Stimulated activated CD8-positive, alpha-beta memory T cell treated with anti-CD3 and anti-CD28 coated beads, Interleukin-4, amount 100 ng/mL, for 24 hours (primary cell): ENCODE results near the gene ITPKC.
"Not testable (repeated sequence)": the region's sequence is repeated elsewhere in the genome, so short reads cannot be mapped to it uniquely, and the experiment has no call there.

Experiments
- DNase-seq: peaks from one replicate; pipeline ENCODE4 v3.0.0-alpha.2; 2020; ENCODE audit warnings: low read depth

ITPKC gene

GRCh38 chr19:40716031-40716481 lies 856 bp upstream of the ITPKC start:
- peak; percentile 61 for DNase-seq

- DNase-seq = no peak
These were observed 490 bp downstream of the ITPKC start for GRCh38 chr19:40717325-40717879.

DNA sequence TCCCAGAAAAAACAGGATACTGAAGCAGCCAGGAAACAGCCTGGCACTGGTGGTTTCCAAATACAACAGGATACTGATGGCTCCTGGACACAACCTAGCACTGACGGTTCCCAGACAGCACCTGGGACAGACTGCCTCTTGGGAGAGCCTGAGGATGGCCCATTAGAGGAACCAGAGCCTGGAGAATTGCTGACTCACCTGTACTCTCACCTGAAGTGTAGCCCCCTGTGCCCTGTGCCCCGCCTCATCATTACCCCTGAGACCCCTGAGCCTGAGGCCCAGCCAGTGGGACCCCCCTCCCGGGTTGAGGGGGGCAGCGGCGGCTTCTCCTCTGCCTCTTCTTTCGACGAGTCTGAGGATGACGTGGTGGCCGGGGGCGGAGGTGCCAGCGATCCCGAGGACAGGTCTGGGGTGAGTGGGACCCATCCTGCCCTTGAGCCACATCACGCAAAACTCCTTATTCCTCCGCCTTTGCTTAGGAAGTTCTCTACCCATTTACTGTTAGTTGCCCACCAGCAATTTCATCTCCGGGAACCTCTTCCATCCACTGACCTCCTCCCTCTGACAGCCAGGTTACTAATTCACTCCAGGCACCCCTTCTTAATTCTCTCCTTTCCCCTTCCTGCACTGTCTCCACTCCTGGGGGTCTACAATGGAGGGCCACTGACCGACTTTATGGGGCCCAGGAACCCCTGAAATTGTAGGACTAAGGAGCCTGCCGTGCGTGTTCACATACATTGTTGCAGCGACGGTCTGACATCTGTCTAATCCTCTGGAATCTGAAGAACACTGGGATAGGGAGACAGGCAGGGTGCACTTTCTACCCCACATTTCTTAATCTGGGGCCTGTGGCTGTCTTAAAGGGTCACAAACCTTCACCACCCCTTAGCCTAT lies 1.2 kb downstream of the ITPKC start:
- no peak for DNase-seq

GRCh38 chr19:40718774-40719391 lies 2.0 kb downstream of the ITPKC start:
- DNase-seq = no peak

DNA sequence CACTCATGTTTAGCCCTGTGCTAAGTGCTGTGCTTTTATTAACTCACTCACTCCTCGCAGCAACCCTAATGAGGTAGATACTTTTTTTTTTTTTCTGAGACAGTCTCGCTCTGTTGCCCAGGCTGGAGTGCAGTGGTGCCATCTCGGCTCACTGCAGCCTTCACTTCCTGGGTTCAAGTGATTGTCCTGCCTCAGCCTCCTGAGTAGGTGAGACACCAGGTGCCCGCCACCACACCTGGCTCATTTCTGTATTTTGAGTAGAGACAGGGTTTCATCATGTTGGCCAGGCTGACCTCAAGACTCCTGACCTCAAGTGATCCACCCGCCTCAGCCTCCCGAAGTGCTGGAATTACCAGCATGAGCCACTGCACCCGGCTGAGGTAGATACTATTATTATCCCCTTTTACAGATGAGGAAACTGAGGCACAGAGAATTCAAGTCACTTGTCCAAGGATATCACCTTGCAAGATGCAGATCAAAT lies 2.5 kb downstream of the ITPKC start:
- no peak for DNase-seq

DNA sequence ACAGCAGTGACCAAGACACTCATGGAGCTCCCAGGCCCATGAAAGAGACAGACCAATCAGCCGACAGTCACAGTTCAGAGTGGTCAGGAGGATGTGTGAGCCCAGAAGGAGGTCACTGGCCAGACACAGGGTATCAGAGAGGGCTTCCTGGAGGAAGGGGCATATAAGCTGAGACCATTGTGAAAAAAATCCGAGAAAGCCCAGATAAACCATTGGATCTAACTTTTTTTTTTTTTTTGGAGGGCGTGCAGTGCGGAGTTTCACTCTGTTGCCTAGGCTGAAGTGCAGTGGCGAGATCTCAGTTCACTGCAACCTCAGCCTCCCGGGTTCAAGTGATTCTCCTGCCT lies 4.2 kb downstream of the ITPKC start:
- no peak for DNase-seq

GRCh38 chr19:40721936-40722661 lies 5.2 kb downstream of the ITPKC start:
- no peak for DNase-seq

- DNase-seq = no peak
These were observed 6.8 kb downstream of the ITPKC start for GRCh38 chr19:40723661-40724254.

DNA sequence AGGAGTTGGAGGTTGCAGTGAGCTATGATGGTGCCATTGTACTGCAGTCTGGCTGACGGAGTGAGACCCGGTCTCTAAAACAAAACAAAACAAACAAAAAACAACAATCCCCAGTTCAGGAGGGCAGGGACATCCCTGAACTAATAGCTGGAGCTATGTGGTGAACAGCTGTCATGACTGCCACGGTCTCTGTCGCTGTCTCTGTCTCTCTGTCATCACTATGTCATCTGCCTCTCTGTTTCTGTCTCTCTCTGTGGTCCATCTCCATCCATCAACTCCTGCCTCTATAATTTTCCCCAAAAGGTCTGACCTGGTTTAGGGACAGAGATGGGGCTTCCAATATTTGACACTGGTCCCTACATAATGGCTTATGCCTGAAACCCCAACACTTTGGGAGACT lies 7.4 kb downstream of the ITPKC start:
- no peak for DNase-seq

DNA sequence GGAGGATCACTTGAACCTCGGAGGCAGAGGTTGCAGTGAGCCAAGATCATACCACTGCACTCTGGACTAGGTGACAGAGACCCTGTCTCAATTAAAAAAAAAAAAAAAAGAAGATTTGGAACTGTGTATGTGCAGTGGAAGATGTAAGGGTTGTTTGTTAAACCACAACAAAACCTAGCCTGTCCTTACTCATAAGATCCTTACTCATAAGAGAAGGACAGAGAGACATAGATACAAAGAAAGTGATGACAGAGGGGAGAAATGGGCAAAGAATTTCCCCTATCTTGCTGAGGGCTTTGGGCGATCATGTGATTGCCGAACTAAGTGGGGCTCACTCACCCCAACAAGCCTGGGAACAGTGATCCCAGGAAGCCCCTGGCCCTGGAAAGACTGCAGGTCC lies 7.9 kb downstream of the ITPKC start:
- DNase-seq = no peak

DNA sequence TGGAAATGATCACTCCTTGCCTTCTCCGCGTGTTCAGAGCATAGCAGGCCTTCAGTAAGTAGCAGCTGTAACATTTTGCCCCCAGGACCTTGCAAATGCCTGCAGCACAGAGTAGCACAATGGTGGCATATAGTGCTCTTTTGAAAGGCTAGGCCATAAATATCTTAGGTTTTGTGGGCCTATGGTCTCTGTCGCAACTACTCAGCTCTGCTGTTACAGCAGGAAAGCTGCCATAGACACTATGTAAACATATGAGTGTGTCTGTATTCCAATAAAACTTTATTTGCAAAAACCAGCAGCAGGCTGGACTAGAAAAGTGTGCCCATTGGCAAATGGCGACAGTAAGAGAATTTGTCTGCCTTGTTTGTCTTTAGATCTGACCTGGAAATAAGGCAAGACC lies 9.4 kb downstream of the ITPKC start:
- no peak for DNase-seq

DNA sequence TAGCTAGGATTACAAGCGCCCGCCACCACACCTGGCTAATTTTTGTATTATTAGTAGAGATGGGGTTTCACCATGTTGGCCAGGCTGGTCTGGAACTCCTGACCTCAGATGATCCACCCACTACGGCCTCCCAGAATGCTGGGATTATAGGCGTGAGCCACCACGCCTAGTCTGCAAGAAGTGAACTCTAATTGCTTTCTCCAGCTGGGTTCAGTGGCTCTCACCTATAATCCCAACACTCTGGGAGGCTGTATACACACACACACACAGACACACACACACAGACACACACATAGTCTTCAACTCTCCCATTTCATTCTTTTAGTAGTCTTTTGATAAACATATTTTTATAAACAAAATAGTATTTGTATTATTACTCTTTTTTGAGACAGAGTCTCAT lies 13.2 kb downstream of the ITPKC start:
- not testable (repeated sequence) for DNase-seq

DNA sequence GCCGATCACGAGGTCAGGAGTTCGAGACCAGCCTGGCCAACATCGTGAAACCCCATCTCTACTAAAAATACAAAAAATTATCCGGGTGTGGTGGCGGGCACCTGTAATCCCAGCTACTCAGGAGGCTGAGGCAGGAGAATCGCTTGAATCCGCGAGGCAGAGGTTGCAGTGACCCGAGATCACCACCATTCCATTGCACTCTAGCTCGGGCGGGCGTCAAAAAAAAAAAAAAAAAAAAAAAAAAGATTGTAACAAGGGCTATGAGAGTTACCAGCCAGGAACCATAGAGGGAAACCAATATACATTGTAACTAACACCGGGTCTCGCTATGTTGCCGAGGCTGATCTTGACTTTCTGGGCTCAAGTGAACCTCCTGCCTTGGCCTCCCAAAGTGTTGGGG lies 15.4 kb downstream of the ITPKC start:
- DNase-seq = not testable (repeated sequence)

GRCh38 chr19:40733149-40733548 lies 16.2 kb downstream of the ITPKC start:
- no peak for DNase-seq

GRCh38 chr19:40735013-40735771 lies 18.3 kb downstream of the ITPKC start:
- no peak for DNase-seq

DNA sequence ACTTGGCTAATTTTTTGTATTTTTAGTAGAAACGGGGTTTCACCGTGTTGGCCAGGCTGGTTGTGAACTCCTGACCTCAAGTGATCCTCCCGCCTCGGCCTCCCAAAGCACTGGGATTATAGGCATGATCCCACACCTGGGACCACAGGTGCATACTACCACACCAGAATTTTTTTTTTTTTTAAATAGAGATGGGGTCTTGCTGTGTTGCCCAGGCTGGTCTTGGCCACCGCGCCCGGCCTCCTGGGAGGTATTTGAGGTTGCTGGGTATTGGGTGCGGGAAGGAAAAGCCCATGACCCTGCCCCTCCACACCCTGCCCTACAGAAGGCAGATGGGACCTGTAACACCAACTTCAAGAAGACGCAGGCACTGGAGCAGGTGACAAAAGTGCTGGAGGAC lies 19.7 kb downstream of the ITPKC start:
- DNase-seq = no peak

- no peak for DNase-seq
These were observed 20.3 kb downstream of the ITPKC start for GRCh38 chr19:40737102-40737644.

GRCh38 chr19:40739030-40739839 lies 22.3 kb downstream of the ITPKC start:
- DNase-seq = no peak

GRCh38 chr19:40739871-40740703 lies 23.2 kb downstream of the ITPKC start:
- no peak for DNase-seq
